Measurements from ENCODE around the gene CAVIN1.

DNA sequence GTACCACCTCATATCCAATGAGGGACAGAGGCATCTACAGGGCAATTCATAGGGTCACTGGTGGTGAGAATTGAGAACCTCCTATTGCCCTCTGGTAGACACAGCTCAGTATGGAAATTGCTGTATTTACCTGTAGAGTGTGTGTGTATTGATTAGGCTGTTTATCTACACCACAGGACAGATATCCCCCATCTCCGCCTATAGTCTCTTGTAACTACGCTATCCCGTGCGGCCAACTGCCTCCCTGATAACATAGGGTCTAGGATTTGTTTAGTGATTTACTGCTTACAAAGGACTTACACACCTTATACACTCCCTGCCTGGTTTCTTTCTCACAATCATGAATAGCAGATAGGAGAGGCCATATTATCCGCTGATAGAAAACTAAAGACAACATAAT lies 33.2 kb downstream of the CAVIN1 start:
- TF ChIP-seq, protein P1, sequence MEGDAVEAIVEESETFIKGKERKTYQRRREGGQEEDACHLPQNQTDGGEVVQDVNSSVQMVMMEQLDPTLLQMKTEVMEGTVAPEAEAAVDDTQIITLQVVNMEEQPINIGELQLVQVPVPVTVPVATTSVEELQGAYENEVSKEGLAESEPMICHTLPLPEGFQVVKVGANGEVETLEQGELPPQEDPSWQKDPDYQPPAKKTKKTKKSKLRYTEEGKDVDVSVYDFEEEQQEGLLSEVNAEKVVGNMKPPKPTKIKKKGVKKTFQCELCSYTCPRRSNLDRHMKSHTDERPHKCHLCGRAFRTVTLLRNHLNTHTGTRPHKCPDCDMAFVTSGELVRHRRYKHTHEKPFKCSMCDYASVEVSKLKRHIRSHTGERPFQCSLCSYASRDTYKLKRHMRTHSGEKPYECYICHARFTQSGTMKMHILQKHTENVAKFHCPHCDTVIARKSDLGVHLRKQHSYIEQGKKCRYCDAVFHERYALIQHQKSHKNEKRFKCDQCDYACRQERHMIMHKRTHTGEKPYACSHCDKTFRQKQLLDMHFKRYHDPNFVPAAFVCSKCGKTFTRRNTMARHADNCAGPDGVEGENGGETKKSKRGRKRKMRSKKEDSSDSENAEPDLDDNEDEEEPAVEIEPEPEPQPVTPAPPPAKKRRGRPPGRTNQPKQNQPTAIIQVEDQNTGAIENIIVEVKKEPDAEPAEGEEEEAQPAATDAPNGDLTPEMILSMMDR (IDR thresholded peaks at IDR 0.05; ENCODE audit: insufficient read depth, low read length, poor library complexity, severe bottlenecking), result no peak
- no peak for TF ChIP-seq EZH2phosphoT487 (conservative IDR thresholded peaks at IDR 0.05; ENCODE audit: low read length)

Measured in SU-DHL-6 (cell line).